OCI-LY1 (cell line): ENCODE measurements around the gene FBN1.

Source experiments
- CTCF ChIP-seq: fragments of 200-600 bp; sonication (generic), shearing (Covaris generic); IDR thresholded peaks from 2 replicates; pipeline ENCODE4 v1.5.1; 2017; ENCODE audit warnings: mild to moderate bottlenecking, antibody characterized with exemption, low read length, moderate library complexity, mixed read lengths
- EZH2 ChIP-seq: fragments of 200-600 bp; sonication (generic), shearing (Covaris generic); IDR thresholded peaks from 2 replicates; pipeline ENCODE4 v1.8.0; 2017; ENCODE audit warnings: borderline replicate concordance, mixed run types, mild to moderate bottlenecking, antibody characterized with exemption, low read length, moderate library complexity, mixed read lengths

DNA sequence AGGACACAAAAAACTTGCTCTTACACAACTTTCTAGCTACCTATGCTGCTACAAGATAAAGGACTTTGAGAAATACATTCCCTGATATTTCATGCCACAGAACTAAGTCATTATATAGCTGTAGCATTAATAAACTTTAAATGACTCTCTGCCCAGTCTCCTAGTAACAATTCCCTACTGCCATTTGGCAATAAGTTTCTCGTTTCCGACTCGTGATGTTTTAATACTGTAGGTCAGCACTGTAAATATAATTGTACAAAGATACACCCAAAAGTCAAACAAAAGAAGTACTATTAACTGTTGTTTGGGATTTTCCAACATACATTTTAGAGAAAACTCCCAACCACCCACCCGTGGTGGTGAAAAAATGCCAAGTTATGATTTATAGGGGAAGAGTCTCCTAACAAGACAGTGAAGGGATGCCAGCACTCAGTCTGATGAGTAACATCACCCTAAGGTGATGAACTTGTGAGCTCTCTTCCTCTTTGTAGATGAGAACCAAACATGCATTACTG, 182.1 kb downstream of the FBN1 start:
- TF ChIP-seq EZH2 (no peak), CTCF (no peak)
